ENCODE measurements around the gene IPO4. TPM values are rescaled to one million over a fixed set of nuclear protein-coding genes. Genes with fewer than 3 reads are reported as not detected.

Gene IPO4
- total and polyA plus RNA-seq, 2 donors (not counting 1 experiment from before 2014, with no cell fraction given) = 12.4 to 25.3 TPM

GRCh38 chr14:24138396-24139271, 50.0 kb downstream of the IPO4 start:
- H3K4me2 ChIP-seq (ENCODE audit: extremely low read depth, insufficient read depth, low read length) = no peak overlapping the region
- DNase-seq (ENCODE audit: low read depth in 2 of 2) = no peak
- H3K27me3 ChIP-seq (ENCODE audit: control insufficient read depth, insufficient read depth, low read length) = no peaks in the 10 kb centered on the region
- H3K36me3 ChIP-seq (ENCODE audit: control insufficient read depth, insufficient read depth, low read length) = peaks cover 7% of the 10 kb centered on the region
- no peaks in the 10 kb centered on the region for H3K9me3 ChIP-seq (ENCODE audit: control insufficient read depth, insufficient read depth, low read depth, low read length)
- no peak overlapping the region for H3K4me3 ChIP-seq (replicated peaks in 1 of 4; ENCODE audit: control extremely low read depth in 1 of 4, insufficient read depth in 1 of 4, low read depth in 3 of 4, low read length in 4 of 4)
- no peak for TF ChIP-seq EZH2 (IDR thresholded peaks at IDR 0.05; ENCODE audit: low read length, missing control alignments)
- TF ChIP-seq CTCF (conservative IDR thresholded peaks at IDR 0.05 in 1 of 2, IDR thresholded peaks at IDR 0.05 in 1 of 2; ENCODE audit: low read depth in 1 of 2, low read length in 2 of 2) = no peak
- H3K9ac ChIP-seq (ENCODE audit: insufficient read depth, low read length) = no peak overlapping the region
- no peaks in the 10 kb centered on the region for H4K20me1 ChIP-seq (ENCODE audit: control insufficient read depth, extremely low read depth, insufficient read depth, low read length)
- H3K27ac ChIP-seq (ENCODE audit: insufficient read depth, low read length) = no peak overlapping the region
- peaks cover 31% of the 10 kb centered on the region for H3K79me2 ChIP-seq (ENCODE audit: control insufficient read depth, insufficient read depth, low read length)
- no peak overlapping the region for H2AFZ ChIP-seq (ENCODE audit: low read length)
- peaks cover 7% of the 10 kb centered on the region for H3K4me1 ChIP-seq (ENCODE audit: control insufficient read depth, extremely low read depth, insufficient read depth, low read length)

- Histone ChIP-seq H3K79me2 (ENCODE audit: control insufficient read depth, insufficient read depth, low read length) (peaks cover 31% of the 10 kb centered on the region), H3K4me1 (ENCODE audit: control insufficient read depth, extremely low read depth, insufficient read depth, low read length) (peaks cover 7% of the 10 kb centered on the region), H3K27ac (ENCODE audit: insufficient read depth, low read length) (no peak overlapping the region), H3K27me3 (ENCODE audit: control insufficient read depth, insufficient read depth, low read length) (no peaks in the 10 kb centered on the region), H3K36me3 (ENCODE audit: control insufficient read depth, insufficient read depth, low read length) (peaks cover 7% of the 10 kb centered on the region), H3K4me2 (ENCODE audit: extremely low read depth, insufficient read depth, low read length) (no peak overlapping the region), H4K20me1 (ENCODE audit: control insufficient read depth, extremely low read depth, insufficient read depth, low read length) (no peaks in the 10 kb centered on the region), H2AFZ (ENCODE audit: low read length) (no peak overlapping the region), H3K9me3 (ENCODE audit: control insufficient read depth, insufficient read depth, low read depth, low read length) (no peaks in the 10 kb centered on the region), H3K4me3 (replicated peaks in 1 of 4; ENCODE audit: control extremely low read depth in 1 of 4, insufficient read depth in 1 of 4, low read depth in 3 of 4, low read length in 4 of 4) (peak overlapping the region in 1 of 4 experiments; percentile 90), H3K9ac (ENCODE audit: insufficient read depth, low read length) (no peak overlapping the region)
- DNase-seq (ENCODE audit: low read depth in 2 of 2) = no peak
- TF ChIP-seq CTCF (conservative IDR thresholded peaks at IDR 0.05 in 1 of 2, IDR thresholded peaks at IDR 0.05 in 1 of 2; ENCODE audit: low read depth in 1 of 2, low read length in 2 of 2) (no peak), EZH2 (IDR thresholded peaks at IDR 0.05; ENCODE audit: low read length, missing control alignments) (no peak)
Observed at GRCh38 chr14:24137529-24138395, 50.9 kb downstream of the IPO4 start.

Measured in fibroblast of lung (primary cell).